Kidney (tissue), 14 donors: ENCODE data around the gene NUBP2. TPM values are rescaled to one million over a fixed set of nuclear protein-coding genes. Genes with fewer than 3 reads are reported as not detected.

Experiments used
- DNase-seq, 5 donors: peaks; one replicate each; pipeline ENCODE4 v3.0.0-alpha.2; 2013 to 2020
- FAIRE-seq: peaks from 2 replicates; lab custom pipeline; 2012; peaks lifted over from hg19 to GRCh38; lab: Jason Lieb, UNC
- H3K27ac ChIP-seq, 2 donors: one replicate each; pipeline ENCODE4 v1.7.0; 2013; ENCODE audit warnings: low read depth in 2 of 2, low read length in 2 of 2, inconsistent platforms in 1 of 2
- H3K27me3 ChIP-seq: one replicate; pipeline ENCODE4 v1.7.1; 2013; ENCODE audit warnings: low read length, inconsistent platforms; ENCODE audit not compliant: control insufficient read depth, insufficient read depth
- H3K36me3 ChIP-seq, 3 donors: one replicate each; pipeline versions ENCODE4 v1.7.0 to v1.7.1; 2013; ENCODE audit warnings: low read length in 3 of 3, control low read depth in 1 of 3, inconsistent platforms in 1 of 3; ENCODE audit not compliant: insufficient read depth in 3 of 3, control insufficient read depth in 2 of 3
- H3K4me1 ChIP-seq, 3 donors: one replicate each; pipeline versions ENCODE4 v1.7.0 to v1.7.1; 2013; ENCODE audit warnings: low read length in 3 of 3, inconsistent platforms in 1 of 3, low read depth in 1 of 3; ENCODE audit not compliant: control insufficient read depth in 2 of 3, insufficient read depth in 2 of 3
- H3K4me3 ChIP-seq, 3 donors: one replicate each; pipeline versions ENCODE4 v1.7.0 to v1.8.1; 2013; ENCODE audit warnings: low read length in 3 of 3, control low read depth in 1 of 3, inconsistent platforms in 1 of 3
- H3K9ac ChIP-seq, 3 donors: one replicate each; pipeline versions ENCODE4 v1.7.0 to v1.7.1; 2013; ENCODE audit warnings: low read length in 3 of 3, control low read depth in 1 of 3, inconsistent platforms in 1 of 3
- H3K9me3 ChIP-seq, 3 donors: one replicate each; pipeline versions ENCODE4 v1.7.0 to v1.7.1; 2013; ENCODE audit warnings: low read length in 3 of 3, control low read depth in 1 of 3, inconsistent platforms in 1 of 3; ENCODE audit not compliant: control insufficient read depth in 2 of 3, insufficient read depth in 1 of 3
- CTCF ChIP-seq: IDR thresholded peaks from 3 replicates; pipeline ENCODE4 v1.5.1; 2012; ENCODE audit warnings: mild to moderate bottlenecking, moderate library complexity, borderline replicate concordance; ENCODE audit not compliant: insufficient read depth; ENCODE audit errors: extremely low read depth
- intact Hi-C: fragments of 100-400 bp; cut with DNase I; formaldehyde crosslinking; loops from one replicate; pipeline ENCODE4 v1.11.1; 2022
- polyA plus RNA-seq: library from polyadenylated mRNA; stranded (reverse); fragments of 350-450 nt; fragmentation: Illumina TruSeq; extraction: RNeasy Lipid Tissue Mini Kit (QIAGEN cat#74804); gene quantifications from one replicate; pipeline ENCODE4 v1.2.3, GENCODE V29; 2014; ENCODE audit warnings: low read depth, low replicate concordance; ENCODE audit not compliant: insufficient read depth
- total RNA-seq: library from RNA; stranded (reverse); fragmentation: NEBNext Ultra II Directional; extraction: Animal tissue kit (Norgen Biotek cat#: 25700); gene quantifications from one replicate; pipeline ENCODE4 v1.2.1, GENCODE V29; 2021
- donor health status: control.
- donor health status: control.
- donor health status: control.
- donor health status: control.
- donor health status: control.
- donor health status: DM: yes; HTN: yes; CAD: no.
- donor health status: Normal renal cell carcinoma (clear cell type).

Gene NUBP2
- total and polyA plus RNA-seq, 2 donors from 2014 or later = 42.8 to 71.1 TPM

GRCh38 chr16:1741553-1742165 is 41.1 kb upstream of the NUBP2 start:
- Histone ChIP-seq H3K4me1 (no peaks in the 10 kb centered on the region), H3K4me3 (no peak overlapping the region), H3K9me3 (peaks cover 0 to 8% (median 0%) of the 10 kb centered on the region in 3 donors), H3K27ac (no peak overlapping the region), H3K27me3 (no peaks in the 10 kb centered on the region), H3K9ac (no peak overlapping the region), H3K36me3 (peaks cover 0 to 12% (median 11%) of the 10 kb centered on the region in 3 donors)
- DNase-seq (no peak), FAIRE-seq (no peak)
- intact Hi-C loops = no loop called here
- TF ChIP-seq CTCF = no peak

GRCh38 chr16:1743376-1744337 is 39.1 kb upstream of the NUBP2 start:
- H3K9ac ChIP-seq = no peak overlapping the region
- intact Hi-C loops = no loop called here
- no peak for DNase-seq
- no peak overlapping the region for H3K27ac ChIP-seq
- no peak for FAIRE-seq
- H3K4me1 ChIP-seq = no peaks in the 10 kb centered on the region
- no peaks in the 10 kb centered on the region for H3K27me3 ChIP-seq
- H3K36me3 ChIP-seq = peaks cover 0 to 24% (median 19%) of the 10 kb centered on the region in 3 donors
- TF ChIP-seq CTCF = no peak
- no peak overlapping the region for H3K4me3 ChIP-seq
- H3K9me3 ChIP-seq = no peaks in the 10 kb centered on the region

- no peak for DNase-seq
- peaks cover 2 to 30% (median 23%) of the 10 kb centered on the region in 3 donors for H3K36me3 ChIP-seq
These were observed 38.4 kb upstream of the NUBP2 start for GRCh38 chr16:1744338-1744840.

More at GRCh38 chr16:1744338-1744840, 38.4 kb upstream of the NUBP2 start:
- TF ChIP-seq CTCF = no peak
- H3K27ac ChIP-seq = no peak overlapping the region
- intact Hi-C loops = no loop called here
- no peaks in the 10 kb centered on the region for H3K4me1 ChIP-seq
- no peaks in the 10 kb centered on the region for H3K27me3 ChIP-seq
- no peak for FAIRE-seq
- H3K9me3 ChIP-seq = no peaks in the 10 kb centered on the region
- no peak overlapping the region for H3K9ac ChIP-seq
- no peak overlapping the region for H3K4me3 ChIP-seq
